Measurements from ENCODE around the gene VILL.

DNA sequence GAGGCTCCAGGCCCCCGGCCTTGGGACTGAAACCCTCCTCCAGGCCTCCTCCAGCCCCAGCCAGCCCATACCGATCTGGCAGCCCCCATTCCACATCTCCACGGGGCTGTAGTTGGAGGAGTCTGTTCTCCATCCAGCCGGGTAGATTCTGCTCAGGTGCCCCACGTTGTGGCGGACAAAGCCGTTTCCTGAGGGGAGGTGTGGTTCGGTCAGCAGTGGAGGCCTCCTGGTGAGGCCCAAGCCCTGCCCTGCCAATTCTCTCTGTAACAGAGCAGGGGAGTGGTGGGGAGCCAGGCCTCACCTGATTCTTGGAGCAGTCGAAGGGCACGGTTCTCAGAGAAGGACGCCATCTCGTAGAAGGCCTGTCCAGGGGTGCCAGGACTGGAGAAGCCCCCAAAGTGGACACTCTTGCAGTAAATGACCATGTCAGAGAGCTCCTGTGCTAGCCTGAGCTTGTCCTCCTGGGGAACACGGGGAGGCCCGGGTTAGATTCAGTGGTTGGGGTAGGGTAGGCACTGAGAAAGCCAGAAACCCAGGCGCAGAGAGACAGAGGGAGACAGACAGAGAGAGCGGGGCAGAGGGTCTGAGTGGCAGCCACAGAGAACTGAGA lies 18.5 kb downstream of the VILL start:
- TF ChIP-seq RFX5 (IDR thresholded peaks at IDR 0.05; ENCODE audit: borderline replicate concordance, low read depth, low read length) (no peak), POLR2A (IDR thresholded peaks at IDR 0.05; ENCODE audit: control extremely low read depth in 1 of 2, low read depth in 2 of 2, low read length in 2 of 2) (no peak), MAFK (IDR thresholded peaks at IDR 0.05; ENCODE audit: low read depth, low read length) (no peak), POLR2AphosphoS5 (IDR thresholded peaks at IDR 0.05; ENCODE audit: low read depth, low read length) (no peak)
- TF ChIP-seq, protein P1, sequence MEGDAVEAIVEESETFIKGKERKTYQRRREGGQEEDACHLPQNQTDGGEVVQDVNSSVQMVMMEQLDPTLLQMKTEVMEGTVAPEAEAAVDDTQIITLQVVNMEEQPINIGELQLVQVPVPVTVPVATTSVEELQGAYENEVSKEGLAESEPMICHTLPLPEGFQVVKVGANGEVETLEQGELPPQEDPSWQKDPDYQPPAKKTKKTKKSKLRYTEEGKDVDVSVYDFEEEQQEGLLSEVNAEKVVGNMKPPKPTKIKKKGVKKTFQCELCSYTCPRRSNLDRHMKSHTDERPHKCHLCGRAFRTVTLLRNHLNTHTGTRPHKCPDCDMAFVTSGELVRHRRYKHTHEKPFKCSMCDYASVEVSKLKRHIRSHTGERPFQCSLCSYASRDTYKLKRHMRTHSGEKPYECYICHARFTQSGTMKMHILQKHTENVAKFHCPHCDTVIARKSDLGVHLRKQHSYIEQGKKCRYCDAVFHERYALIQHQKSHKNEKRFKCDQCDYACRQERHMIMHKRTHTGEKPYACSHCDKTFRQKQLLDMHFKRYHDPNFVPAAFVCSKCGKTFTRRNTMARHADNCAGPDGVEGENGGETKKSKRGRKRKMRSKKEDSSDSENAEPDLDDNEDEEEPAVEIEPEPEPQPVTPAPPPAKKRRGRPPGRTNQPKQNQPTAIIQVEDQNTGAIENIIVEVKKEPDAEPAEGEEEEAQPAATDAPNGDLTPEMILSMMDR (IDR thresholded peaks at IDR 0.05; ENCODE audit: control extremely low read depth in 1 of 3, insufficient read depth in 1 of 3, low read depth in 1 of 3, low read length in 3 of 3): no peak
- TF ChIP-seq, protein P2, sequence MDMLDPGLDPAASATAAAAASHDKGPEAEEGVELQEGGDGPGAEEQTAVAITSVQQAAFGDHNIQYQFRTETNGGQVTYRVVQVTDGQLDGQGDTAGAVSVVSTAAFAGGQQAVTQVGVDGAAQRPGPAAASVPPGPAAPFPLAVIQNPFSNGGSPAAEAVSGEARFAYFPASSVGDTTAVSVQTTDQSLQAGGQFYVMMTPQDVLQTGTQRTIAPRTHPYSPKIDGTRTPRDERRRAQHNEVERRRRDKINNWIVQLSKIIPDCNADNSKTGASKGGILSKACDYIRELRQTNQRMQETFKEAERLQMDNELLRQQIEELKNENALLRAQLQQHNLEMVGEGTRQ (IDR thresholded peaks at IDR 0.05; ENCODE audit: low read length): no peak
